SK-MEL-5 (cell line): ENCODE measurements around the gene SPRR1A. TPM values are rescaled to one million over a fixed set of nuclear protein-coding genes. Genes with fewer than 3 reads are reported as not detected.
"Not testable (repeated sequence)": the region's sequence is repeated elsewhere in the genome, so short reads cannot be mapped to it uniquely, and the experiment has no call there.

Source experiments
- DNase-seq: peaks from one replicate; pipeline ENCODE4 v3.0.0-alpha.2; 2016; ENCODE audit warnings: low read depth, low spot score
- in situ Hi-C: cut with HindIII; loops from 2 replicates; pipeline ENCODE4 v1.10.0; 2016; ENCODE audit warnings: low sequenced_read_pairs, high pct_unique_total_duplicates, low pct_unique_long_range_greater_than_20kb
- small RNA-seq, 2 experiments: library from RNA; depleted of rRNA; stranded (forward); fragments of <200 nt; gene quantifications; one replicate each; pipeline ENCODE3, GENCODE V24; 2014
- total RNA-seq: library from RNA; depleted of rRNA; stranded (reverse); fragments of >200 nt; shearing (Covaris generic); gene quantifications from 2 replicates; pipeline ENCODE4 v1.2.3, GENCODE V29; 2014; rRNA removed

SPRR1A gene
- total RNA-seq, 1 experiment from 2014 or later: not detected

DNA sequence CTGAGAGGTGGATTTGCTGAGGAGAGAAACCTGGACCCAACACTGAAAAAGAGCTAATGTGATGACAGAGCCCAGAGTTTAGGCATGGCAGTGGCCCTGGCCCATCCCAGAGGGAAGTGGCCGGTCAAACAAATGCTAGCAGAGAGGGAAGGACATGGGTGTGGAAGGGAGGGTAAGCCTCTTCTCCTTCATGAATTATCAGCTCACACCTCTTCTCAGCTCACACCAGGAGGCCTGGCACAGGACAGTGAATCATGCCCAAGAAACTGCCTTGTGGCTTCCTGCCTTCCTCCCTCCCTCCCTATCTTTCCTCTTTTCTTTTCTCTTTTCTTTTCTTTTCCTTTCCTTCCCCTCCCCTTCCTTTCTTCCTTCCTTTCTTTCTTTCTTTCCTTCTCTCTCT lies 16.4 kb downstream of the SPRR1A start:
- DNase-seq: peak; percentile 56

GRCh38 chr1:153001382-153001781 lies 17.5 kb downstream of the SPRR1A start, which contains the start of gene SPRR3:
Gene SPRR3 (plus strand): TSS chr1:153001749. CDS start chr1:153003021, 1,272 bp downstream.
- in situ Hi-C loops: no loop called here
- DNase-seq: no peak

More for the DNA sequence above, 16.4 kb downstream of the SPRR1A start:
- in situ Hi-C loops: no loop called here

- DNase-seq, in situ Hi-C loops: not testable (repeated sequence)
These were observed 27.4 kb downstream of the SPRR1A start for GRCh38 chr1:153011235-153011758.

DNA sequence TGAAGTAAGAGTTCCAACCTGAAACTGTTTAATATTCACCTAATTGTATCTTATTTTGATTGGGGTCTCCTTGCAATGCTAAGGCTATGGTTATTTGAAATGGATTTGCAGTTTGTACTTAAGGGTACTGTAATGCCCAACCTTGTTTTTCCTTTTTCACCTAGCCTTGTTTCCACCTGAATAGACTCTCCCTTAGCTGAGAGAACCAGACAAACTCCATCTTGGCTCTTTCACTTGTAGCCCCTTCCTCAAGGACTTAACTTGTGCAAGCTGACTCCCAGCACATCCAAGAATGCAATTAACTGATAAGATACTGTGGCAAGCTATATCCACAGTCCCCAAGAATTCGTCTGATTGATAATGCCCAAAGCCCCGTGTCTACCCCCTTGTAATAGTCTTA lies 37.9 kb downstream of the SPRR1A start:
- in situ Hi-C loops, DNase-seq: not testable (repeated sequence)

DNA sequence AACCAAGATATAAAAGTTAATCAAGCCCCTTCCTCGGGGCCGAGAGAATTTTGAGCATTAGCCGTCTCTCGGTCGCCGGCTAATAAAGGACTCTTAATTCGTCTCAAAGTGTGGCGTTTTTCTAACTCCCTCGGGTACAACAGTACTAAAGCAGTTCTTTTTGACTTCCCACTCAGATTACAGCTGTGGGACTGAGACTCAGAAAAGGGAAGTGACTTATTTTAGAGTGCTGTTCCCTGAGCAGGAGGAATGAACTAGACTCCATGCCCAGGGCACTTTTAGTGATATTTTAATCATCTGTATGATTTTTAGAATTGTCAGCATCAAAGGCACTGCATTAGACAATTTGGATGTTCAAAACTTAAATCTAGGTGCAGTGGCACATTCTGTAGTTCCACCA lies 38.5 kb downstream of the SPRR1A start:
- DNase-seq, in situ Hi-C loops: not testable (repeated sequence)

DNA sequence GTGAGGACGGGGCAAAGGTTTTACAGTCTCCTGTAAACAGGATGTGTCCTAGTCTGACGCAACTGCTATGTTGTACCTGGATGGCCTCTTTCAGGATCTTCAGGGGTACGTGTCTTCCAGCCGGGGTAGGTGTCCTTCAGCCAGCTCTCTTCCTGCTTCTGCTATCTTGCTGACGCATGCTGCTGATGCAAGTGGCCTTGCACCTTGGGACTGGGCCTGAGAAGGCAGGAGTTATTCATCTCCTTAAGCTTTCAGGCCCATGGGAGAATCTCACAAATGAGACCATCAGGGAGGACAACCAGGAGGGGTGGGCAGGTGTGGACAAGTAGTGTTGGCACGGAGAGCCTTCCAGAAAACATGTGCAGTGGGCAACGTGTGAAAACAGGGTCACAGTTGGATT lies 39.2 kb downstream of the SPRR1A start:
- in situ Hi-C loops: no loop called here
- DNase-seq: no peak

GRCh38 chr1:153024413-153024812 lies 40.5 kb downstream of the SPRR1A start:
- in situ Hi-C loops: no loop called here
- DNase-seq: no peak

DNA sequence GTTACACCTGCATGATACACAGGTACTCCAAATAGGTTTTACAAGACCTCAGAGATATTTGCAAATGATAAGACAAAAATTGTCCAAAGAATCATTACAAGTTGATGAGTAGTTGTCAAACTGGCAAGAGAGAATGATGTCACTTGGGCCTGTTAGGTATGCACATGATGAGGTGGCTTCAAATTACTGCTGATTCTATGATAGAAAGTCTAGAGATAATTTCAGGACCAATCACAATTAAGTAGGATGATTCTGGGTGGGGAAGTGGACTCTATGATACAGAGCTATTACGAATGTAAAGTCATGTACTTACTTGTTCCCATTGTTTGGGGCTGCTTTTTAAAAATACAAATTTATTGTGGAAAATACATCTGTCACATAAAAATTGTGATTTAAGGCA lies 41.9 kb downstream of the SPRR1A start:
- in situ Hi-C loops: no loop called here
- no peak for DNase-seq

- DNase-seq: no peak
- in situ Hi-C loops: no loop called here
These were observed 44.9 kb downstream of the SPRR1A start for GRCh38 chr1:153028766-153029165.

- in situ Hi-C loops: no loop called here
- no peak for DNase-seq
These were observed 47.0 kb downstream of the SPRR1A start, which contains the start of gene SPRR1B for GRCh38 chr1:153030895-153031294. Gene SPRR1B (plus strand): TSS chr1:153031203. CDS start chr1:153032346, 1,143 bp downstream.

DNA sequence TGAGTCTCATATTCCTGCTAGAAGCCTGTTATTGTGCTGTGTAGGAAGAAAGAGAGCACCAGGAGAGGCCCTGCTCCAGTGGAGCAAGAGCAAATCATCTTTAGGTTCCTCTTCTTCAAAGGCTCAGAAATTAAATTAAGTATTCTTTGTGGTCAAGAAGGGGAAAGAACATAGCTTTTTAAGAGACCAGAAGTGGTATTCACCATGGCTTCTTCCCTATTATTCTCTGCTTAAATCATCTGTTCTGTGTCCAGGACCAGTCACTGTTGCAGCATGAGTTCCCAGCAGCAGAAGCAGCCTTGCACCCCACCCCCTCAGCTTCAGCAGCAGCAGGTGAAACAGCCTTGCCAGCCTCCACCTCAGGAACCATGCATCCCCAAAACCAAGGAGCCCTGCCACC lies 48.2 kb downstream of the SPRR1A start:
- in situ Hi-C loops: no loop called here

GRCh38 chr1:153032677-153033308 lies 48.9 kb downstream of the SPRR1A start:
- in situ Hi-C loops: no loop called here
- DNase-seq: peak; percentile 90

More for the DNA sequence above, 48.2 kb downstream of the SPRR1A start:
- no peak for DNase-seq

DNA sequence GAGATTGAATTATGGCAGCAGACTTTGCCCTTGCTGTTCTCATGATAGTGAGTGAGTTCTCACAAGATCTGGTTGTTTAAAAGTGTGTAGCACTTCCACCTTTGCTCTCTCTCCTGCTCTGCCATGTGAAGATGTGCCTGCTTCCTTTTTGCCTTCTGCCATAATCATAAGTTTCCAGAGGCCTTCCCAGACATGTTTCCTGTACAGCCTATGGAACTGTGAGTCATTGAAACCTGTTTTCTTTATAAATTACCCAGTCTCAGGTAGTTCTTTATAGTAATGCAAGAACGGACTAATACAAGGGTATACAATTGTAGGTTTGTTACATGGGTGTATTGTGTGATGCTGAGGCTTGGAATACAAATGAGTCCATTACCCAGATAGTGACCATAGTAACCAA lies 51.3 kb downstream of the SPRR1A start:
- no peak for DNase-seq
- in situ Hi-C loops: no loop called here

Small RNA genes within 50 kb of the gene (small RNA-seq; reads per million reads assigned to genes)
- 0 reads per million in 2 experiments for gene AL356867.1
- 0 reads per million in 2 experiments for gene RF00322
- 0 reads per million in 2 experiments for gene SPRR1A

Other genes starting within 250 kb of the SPRR1A start
- not detected in 2 replicates for gene KPRP, start 226.1 kb upstream of the SPRR1A start, total RNA-seq
- not detected in 2 replicates for gene LCE1F, start 208.9 kb upstream of the SPRR1A start, total RNA-seq
- gene LCE1E, start 197.8 kb upstream of the SPRR1A start, total RNA-seq: not detected in 2 replicates
- gene LCE1D, start 187.4 kb upstream of the SPRR1A start, total RNA-seq: not detected in 2 replicates
- not detected in 2 replicates for gene LCE1C, start 177.4 kb upstream of the SPRR1A start, total RNA-seq
- gene LCE1B, start 172.1 kb upstream of the SPRR1A start, total RNA-seq: not detected in 2 replicates
- not detected in 2 replicates for gene LCE1A, start 156.6 kb upstream of the SPRR1A start, total RNA-seq
- not detected in 2 replicates for gene LCE6A, start 141.2 kb upstream of the SPRR1A start, total RNA-seq
- not detected in 2 replicates for gene LCE7A, start 124.1 kb upstream of the SPRR1A start, total RNA-seq
- not detected in 2 replicates for gene SMCP, start 105.8 kb upstream of the SPRR1A start, total RNA-seq
- gene IVL, start 75.5 kb upstream of the SPRR1A start, total RNA-seq: not detected in 2 replicates
- not detected in 2 replicates for gene SPRR5, start 36.9 kb upstream of the SPRR1A start, total RNA-seq
- gene SPRR4, start 13.4 kb upstream of the SPRR1A start, total RNA-seq: not detected in 2 replicates
- gene SPRR3, start 17.7 kb downstream of the SPRR1A start, total RNA-seq: not detected in 2 replicates
- gene SPRR1B, start 47.1 kb downstream of the SPRR1A start, total RNA-seq: not detected in 2 replicates
- gene SPRR2D, start 57.0 kb downstream of the SPRR1A start, total RNA-seq: 26.7 and 39.8 TPM in 2 replicates
- not detected in 2 replicates for gene SPRR2A, start 73.4 kb downstream of the SPRR1A start, total RNA-seq
- not detected in 2 replicates for gene SPRR2B, start 87.5 kb downstream of the SPRR1A start, total RNA-seq
- gene SPRR2E, start 110.4 kb downstream of the SPRR1A start, total RNA-seq: not detected in 2 replicates
- 0.18 and 0.51 TPM in 2 replicates for gene SPRR2F, start 129.4 kb downstream of the SPRR1A start, total RNA-seq
- gene SPRR2G, start 166.8 kb downstream of the SPRR1A start, total RNA-seq: not detected in 2 replicates
- not detected in 2 replicates for gene LELP1, start 219.3 kb downstream of the SPRR1A start, total RNA-seq
- not detected in 2 replicates for gene PRR9, start 233.5 kb downstream of the SPRR1A start, total RNA-seq